Umbilical cord (tissue), 2 donors: Measurements from ENCODE around the gene PRKAR1B. TPM values are rescaled to one million over a fixed set of nuclear protein-coding genes. Genes with fewer than 3 reads are reported as not detected.
"Not testable (repeated sequence)": the region's sequence is repeated elsewhere in the genome, so short reads cannot be mapped to it uniquely, and the experiment has no call there.

Experiments
- DNase-seq: peaks from one replicate; pipeline ENCODE4 v3.0.0-alpha.2; 2015; ENCODE audit warnings: low spot score
- total RNA-seq: library from RNA; depleted of rRNA; stranded (reverse); fragments of >200 nt; gene quantifications from one replicate; pipeline ENCODE4 v1.2.3, GENCODE V29; 2014; ENCODE audit warnings: low replicate concordance; ENCODE audit not compliant: insufficient read depth

Gene PRKAR1B
- total RNA-seq, 1 donor from 2014 or later = 9.9 TPM

DNA sequence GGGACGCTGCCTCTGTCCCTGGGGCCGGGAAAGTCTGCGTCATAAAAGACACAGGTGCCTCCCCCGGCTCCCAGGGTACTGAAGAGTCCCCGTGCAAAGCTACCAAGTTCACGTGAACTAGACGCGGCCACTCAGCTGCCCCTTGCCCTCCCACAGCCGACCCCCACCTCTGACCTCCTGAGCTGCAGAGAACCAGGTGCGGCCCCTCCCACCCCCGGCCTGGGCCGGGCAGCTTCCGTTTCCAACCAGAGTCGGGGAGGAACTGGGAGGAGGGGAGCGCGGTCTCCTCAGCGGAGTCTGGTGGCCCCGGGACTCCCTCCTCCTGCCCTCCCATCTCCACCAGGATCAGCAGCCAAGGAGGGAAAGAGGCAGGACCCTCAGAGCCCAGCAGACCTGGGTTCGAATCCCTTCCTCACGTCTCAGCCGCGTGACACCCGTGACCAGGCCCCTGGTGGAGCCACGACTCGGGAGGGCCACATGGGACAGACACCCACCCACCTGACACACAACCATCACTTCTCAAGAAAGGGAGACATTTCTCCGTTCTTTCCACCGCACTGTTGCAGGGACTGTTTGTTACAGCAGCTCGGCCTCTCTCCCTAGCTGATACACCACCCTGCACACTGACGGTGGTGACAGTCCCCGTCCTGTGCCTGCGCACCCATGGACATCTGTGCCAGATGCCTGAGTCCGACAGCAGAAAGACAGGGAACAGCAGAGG, 170.1 kb downstream of the PRKAR1B start:
- DNase-seq = no peak

DNA sequence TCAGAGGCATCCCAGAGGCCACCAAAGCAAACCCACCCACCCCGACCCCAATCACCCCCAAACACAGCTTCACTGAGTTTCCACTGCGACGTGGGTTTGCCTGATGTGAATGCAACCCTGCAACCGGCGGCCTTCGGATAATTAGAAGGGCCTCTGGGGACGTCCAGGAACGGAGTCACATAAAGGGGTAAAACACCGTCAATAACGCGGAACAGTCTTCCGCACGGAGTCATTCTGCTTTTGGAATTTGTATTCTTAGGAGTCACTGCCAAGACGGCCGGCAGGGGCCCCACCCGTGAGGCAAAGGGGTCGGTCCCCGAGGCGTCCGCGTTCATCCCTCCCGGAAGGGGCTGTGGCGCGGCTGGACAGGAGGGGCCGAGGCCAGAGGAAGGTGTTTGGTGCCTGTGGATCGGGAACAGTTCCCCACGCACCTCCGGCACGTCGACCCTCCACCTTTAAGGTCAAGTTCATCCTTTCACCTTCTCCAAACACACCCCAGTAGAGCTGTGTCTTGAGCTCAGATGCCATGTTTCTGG, 170.7 kb downstream of the PRKAR1B start:
- DNase-seq = no peak

DNA sequence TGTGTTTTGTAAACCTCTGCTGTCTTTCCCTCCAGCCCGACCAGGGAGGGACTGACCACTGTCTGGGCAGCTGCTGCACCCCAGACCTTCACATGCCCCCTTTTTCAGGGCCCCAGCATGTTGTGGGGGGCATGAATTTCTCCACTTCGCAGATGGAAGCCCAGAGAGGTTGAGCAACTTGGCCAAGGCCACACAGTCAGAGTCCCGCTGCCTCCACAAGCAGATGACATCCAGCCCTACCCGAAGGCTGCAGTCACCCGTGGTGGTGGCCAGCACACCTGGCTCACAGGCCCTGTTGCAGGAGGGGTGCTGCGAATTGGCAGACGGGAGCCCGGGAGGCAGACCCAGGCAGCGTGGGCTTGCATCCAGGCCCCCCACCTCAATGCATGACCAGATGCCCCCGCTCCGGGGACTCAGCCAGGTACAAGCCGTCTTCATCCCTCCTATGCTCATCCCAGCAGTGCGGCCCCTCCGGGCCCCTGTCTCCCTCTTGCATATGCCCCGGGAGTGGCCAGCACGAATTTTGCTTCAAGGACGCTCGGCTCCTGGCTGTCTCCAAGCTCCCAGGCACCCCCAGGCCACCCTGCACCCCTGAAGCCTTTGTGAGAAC, 171.4 kb downstream of the PRKAR1B start:
- DNase-seq = no peak

DNA sequence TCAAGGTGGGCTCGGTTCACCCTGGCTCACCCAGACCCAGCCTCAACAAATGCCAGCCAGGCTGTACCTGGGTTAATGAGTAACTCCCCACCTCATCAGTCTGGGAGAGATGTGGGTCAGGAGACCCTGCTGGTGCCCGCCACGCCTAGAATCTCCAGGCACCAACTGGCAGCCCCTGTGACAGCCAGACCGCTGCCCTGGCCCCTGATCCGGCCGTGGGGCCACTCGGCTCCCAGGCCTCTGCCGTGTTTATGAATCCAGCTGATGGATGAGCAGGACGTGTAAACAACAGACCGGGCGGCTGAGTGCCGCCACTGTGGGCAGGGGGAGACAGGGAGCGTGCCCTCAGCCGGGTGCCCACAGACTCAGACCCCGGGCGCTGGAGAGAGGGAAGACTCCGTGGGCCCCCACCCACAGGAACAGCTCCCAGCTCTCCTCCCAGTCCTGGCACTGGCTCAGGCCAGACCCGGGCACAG, 173.4 kb downstream of the PRKAR1B start:
- DNase-seq = no peak

DNA sequence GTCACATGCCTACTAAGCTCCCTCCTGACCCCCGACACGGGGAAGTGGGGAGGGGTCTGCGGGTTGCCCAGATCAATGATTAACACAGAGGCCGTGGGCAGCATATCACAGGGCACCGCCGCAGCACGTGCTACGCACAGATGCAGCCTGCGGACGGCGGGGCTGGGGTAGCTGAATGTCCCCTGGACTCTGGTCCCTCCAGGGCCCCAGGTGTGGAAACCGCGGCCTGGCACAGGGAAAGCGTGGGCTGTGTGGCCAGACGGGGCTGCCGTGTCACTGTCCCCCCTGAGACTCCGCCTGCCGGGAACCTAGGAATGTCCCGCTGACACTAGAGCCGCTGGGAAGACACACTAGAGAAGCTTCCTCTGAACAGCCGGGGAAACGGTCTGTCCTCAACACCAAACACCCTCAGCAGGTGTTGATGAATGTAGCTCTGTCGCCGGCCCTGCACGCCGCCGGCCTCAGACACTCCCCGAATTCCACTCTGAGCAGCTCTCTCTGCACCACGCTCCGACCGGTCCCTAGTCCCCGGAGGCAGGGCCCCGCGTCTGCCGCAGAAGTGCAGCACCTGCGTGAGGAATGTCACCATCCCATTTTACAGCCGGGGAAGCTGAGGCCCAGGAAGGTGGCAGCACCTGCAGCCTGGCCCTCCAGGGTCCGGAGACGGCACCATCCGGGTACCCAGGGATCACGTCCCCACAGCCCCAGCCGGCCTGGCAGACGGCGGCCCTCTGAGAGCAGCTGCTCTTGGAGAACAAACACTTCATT, 174.0 kb downstream of the PRKAR1B start:
- DNase-seq = no peak

DNA sequence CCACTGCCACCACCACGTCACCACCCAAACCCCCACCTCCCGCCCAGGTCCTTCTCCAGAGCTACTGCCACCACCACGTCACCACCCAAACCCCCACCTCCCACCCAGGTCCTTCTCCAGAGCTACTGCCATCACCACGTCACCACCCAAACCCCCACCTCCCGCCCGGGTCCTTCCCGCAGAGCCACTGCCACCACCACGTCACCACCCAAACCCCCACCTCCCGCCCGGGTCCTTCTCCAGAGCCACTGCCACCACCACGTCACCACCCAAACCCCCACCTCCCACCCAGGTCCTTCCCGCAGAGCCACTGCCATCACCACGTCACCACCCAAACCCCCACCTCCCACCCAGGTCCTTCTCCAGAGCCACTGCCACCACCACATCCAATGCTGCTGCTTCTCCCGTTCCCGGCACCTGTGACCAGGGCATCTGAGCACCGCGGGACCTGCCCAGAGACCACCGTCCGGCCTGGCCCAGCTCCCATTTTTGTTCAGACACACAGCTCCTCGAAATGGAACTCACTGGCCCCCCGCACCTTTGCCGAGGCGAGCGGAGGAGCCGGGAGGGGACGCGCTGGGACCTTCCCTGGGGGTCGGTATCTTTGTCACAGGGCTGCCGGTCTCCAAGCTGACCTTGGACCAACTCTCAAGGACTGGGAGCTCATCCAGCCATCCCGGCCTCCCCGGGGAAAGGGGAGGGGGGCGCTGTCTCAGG, 174.8 kb downstream of the PRKAR1B start:
- not testable (repeated sequence) for DNase-seq

DNA sequence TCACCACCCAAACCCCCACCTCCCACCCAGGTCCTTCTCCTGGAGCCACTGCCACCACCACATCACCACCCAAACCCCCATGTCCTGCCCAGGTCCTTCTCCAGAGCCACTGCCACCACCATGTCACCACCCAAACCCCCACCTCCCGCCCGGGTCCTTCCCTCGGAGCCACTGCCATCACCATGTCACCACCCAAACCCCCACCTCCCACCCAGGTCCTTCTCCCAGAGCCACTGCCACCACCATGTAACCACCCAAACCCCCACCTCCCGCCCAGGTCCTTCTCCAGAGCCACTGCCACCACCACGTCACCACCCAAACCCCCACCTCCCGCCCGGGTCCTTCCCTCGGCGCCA, 175.5 kb downstream of the PRKAR1B start:
- DNase-seq = not testable (repeated sequence)

DNA sequence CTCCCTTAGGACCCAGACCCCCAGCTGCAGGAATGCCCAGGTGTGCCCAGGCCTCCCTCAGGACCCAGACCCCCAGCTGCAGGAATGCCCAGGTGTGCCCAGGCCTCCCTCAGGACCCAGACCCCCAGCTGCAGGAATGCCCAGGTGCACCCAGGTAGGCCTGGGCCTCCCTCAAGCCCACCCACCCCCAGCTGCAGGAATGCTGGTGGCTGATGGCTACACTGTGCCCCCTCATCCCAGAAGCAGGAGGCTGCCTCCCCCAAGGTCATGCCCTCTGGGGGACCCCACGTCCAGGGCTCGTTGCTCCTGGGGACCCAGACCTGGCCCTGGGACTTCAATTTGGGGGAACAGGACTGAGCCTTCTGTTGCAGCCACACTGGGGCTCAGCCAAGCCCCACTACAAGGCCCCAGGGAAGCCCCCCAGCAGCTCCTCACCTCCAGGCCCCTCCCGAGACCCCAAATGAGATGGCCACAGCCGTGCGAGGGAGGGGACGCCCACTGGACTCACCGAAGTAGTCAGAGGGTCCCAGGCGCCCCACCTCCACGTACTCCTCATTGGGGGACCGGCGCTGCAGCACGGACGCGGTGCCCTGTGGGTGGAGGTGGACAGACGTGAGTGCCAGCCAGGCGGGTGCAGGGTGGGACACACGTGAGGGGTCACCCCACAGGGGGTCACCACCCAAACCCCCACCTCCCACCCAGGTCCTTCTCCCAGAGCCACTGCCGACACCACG, 176.0 kb downstream of the PRKAR1B start:
- no peak for DNase-seq

DNA sequence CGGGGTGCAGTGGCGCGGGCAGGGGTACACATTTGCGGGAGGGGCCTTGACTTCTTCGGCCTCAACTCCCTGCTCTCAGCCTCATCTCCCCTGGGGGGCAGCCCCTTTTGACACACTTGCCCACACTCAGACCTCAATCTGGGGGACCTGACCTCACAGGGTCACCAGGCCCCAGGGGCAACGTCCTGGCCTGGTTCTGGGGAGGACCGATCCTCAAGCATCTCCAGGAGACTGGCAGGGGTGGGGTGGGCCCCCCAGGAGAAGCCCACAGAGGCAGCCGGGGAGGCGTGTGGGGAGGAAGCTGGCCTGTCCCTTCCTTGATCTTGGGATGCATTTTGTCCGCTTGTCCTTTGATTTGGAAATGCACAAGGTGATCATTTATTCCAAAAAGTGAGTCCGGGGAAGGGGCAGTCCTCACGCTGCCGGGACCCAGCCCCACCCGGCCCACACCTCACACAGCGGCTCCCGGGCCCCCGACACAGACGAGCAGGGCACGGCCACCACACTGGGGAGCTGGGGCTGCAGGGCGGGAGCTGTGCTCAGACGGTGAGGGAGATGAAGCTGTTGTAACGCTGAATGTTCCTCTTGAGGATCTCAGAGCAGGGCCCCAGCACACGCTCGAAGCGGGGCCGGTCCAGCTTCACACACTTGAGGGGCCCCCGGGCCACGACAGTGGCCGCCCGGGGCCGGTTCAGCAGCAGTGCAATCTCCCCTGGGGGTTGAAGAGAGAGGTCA, 177.0 kb downstream of the PRKAR1B start:
- no peak for DNase-seq

DNA sequence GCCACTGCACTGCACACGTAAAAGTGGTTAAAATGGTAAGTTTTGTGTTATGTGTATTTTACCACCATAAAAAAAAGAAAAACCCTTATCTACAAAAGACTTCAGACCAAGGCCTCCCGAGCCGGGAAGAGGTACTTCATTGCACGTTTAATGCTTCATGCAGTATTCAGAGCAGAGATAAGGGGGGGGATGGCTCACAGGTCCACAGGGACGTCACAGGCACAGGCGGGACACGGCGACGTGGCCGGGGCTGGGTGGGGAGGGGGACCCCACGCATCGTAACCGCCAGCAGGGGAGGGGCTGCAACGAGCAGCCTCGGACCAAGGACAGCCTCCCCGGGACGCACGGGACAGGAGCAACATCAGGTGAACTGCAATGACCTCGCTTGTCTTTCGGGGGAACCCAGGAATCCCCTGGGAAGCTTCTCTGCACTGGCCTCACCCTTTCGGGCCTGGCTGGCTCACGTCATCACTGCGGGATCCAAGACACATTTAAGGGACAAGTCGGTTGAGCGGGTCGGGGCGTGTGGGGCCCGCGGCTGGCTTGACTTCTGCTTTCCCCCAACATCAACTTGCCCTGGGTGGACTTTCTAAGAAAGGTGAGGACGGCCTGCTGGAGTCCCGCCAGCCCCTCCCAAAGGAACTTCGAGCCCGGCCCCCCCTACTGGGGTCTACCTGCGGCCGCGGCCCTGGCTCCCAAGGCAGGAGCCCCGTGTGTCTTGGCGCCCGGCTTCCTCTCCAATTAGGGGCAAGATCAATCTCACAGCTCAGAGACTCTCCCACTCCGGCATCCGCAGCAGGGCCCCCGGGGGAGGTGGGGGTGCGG, 177.8 kb downstream of the PRKAR1B start:
- DNase-seq = no peak

DNA sequence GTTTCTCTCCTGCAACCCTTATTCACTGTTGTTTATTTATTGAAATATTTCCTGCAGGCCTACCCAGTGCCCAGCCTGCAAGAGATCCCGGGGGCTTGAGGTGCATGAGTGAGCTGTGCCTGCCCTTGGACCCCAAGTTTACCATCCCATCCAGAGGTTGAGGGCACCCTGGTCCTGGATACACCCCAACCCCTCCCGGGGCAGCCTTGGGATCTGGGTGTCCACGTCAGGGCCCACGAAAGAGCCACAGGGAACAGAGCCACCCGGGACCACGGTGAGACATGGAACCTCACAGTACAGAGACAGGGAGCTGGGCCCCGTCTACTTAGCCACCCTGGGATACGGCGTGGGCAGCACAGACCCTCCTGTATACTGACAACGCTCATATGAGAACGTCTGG, 178.7 kb downstream of the PRKAR1B start:
- no peak for DNase-seq

DNA sequence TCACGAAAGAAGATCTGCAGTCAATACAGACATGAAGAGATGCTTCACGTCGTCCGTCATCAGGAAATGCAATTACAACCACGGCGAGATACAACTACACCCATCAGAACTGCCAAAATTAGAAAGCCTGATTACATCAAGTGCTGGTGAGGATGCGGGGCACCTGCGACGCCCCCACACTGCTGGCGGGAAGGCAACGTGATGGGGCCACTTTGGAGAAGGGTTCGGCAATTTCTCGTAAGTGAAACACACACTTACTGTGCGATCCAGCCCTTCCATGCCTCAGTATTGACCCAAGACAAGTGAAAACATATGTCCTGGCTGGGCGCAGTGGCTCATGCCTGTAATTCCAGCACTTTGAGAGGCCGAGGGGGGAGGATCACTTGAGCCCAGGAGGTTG, 181.6 kb downstream of the PRKAR1B start:
- DNase-seq = no peak

DNA sequence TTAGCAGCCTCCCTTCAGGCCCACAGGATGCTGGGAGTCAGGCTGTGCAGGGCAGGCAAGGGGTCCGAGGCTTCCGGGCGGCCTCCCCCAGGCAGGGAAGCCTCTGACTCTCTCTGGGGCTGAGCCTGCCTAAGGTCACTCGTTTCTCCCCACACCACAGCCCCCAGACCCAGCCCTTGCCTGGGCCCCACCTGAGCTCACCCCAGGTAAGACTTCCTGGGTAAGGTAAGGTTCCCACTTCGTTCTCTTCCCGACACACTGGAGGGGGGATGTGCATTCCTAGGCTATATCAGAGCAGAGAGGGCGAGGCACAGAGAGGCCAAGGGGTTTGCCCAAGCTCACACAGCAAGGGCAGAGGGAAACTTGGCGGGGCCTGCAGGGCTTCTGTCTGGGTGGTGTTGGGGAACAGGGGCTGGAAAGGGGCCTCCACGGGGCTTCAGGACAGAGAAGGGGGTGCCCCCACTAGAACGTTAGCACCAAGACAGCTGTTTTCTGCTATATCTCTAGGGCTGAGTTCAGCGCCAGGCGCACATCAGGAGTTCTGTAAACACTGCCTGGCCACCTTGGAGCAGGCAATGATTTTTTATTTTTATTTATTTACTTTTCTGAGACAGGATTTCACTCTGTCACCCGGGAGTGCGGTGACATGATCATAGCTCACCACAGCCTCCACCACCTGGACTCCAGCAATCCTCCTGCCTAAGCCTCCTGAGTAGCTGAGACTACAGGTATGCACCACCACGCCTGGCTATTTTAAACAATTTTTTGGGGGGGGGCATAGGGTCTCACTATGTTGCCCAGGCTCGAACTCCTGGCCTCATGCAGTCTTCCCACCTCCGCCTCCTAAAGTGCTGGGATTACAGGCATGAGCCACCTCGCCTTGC, 182.5 kb downstream of the PRKAR1B start:
- DNase-seq = no peak

DNA sequence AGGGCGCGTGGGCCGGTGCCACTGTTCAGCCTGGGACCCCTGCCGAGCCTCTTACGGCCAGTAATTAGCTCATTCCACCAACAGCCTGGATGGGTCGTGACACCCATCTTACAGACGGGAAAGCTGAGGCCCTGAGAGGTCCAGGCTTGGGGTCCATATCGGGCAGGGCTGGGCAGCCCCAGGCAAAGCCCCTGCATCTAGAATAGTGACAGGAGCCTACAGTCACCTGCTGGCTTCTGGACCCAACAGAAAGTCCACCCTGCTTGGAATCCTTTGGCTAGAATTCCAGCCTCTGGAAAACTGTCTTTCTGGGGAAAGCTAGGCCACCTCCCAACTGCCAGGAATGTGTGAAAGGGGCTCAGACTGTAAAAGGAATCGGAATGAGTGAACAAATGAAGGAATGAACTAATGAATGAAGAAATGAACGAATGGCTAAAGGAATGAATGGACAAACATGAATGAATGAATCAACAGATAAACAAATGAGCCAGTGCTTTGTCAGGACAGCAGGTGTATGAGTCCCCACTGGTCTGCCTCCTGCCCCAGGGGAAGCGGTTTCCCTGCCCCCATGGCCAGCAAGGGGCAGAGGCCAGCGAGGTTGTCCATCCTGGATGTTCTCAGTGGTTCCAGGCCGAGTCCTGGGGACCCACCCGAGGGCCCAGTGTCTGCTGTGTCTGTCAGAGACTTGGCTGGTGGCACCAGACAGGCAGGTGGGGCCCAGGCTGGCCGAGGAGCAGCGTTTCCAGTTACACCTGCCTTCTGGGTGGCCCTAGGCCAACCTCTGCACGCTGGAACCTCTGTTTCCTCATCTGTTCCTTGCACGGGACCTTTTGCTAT, 183.4 kb downstream of the PRKAR1B start:
- DNase-seq = no peak

DNA sequence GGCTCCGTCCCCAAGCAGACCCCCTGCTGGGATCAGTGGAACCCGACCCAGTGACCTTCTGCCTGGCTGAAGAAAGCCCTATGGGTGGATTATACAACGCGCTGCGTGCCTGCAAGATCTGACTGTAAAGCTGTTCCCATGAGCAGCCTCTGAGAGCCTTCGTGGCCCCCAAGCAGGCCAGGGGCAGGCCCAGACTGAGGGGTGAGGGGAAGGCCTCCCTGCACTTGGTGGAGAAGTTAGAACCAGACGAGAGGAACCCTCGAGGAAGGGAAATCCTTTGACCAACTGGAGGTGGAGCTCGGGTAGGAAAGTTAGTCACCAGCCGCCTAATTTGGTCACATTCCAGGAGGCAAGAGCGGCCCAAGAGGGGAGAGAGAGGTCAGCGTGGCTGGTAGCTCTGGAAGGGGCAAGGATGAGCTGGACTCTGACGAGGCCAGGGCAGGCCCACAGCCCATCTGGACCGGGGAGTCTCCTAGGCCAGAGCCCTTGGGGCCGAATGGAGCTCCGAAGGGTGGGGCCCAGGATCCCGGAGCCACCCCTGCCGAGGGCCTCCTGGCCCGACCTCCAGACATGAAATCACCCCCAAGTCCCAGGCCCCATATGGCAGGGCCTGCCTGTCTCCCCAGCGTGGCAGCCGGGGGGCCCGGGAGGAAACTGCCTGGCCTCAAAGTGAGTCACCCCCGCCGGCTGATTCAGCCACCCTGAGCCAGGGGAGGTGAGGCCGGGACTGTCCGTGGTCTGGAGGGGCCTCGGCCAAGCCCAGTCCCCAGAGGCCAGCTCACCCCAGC, 184.2 kb downstream of the PRKAR1B start:
- DNase-seq = peak; percentile 92

DNA sequence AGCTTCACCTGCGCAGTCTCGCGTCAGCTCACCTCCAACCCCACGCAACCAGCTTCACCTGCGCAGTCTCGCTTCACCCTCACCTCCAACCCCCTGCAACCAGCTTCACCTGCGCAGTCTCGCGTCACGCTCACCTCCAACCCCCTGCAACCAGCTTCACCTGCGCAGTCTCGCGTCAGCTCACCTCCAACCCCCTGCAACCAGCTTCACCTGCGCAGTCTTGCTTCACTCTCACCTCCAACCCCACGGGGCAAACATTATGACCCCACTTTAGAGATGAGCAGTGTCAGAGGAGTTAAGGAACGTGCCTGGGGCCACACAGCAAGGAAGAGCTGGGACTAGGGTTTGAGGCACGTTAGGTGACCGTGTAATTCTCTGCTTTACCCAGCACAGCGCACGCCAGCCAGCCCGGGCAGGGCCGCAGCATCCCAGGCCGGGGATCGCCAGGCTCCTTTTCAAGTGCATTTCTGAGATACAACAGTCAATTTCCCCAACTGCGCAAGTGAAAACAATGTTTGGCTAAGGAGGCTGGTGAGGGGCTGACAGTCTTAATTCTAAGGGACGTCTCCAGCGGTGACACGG, 184.9 kb downstream of the PRKAR1B start:
- DNase-seq = no peak
